Measurements from ENCODE around the gene SLC5A9. TPM values are rescaled to one million over a fixed set of nuclear protein-coding genes. Genes with fewer than 3 reads are reported as not detected.
"Not testable (repeated sequence)": the region's sequence is repeated elsewhere in the genome, so short reads cannot be mapped to it uniquely, and the experiment has no call there.

SLC5A9 gene
- total RNA-seq, 1 donor from 2014 or later = 13.3 TPM

DNA sequence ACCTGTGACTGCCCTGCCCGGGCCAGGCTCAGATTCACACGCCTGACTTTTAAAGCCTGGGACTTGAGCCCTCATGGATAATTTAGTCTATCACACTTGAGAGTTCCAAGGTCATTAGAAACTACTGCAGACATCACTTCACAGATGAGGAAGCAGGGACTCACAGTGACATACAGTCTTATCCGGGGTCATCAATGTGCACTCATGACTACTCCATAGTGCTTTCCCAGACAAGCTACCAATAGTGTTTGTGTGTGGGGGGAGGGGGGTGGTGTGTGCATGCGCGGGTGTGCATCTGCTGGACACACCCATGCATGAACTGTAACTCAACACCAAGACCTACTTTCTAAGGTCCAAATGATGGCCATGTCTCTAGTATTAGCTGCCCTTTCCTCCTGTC lies 16.1 kb upstream of the SLC5A9 start:
- H3K4me3 ChIP-seq = no peak overlapping the region
- intact Hi-C loops (cut with DNase I) = no loop called here
- no peaks in the 10 kb centered on the region for H3K27me3 ChIP-seq
- H3K36me3 ChIP-seq = no peaks in the 10 kb centered on the region
- H3K4me1 ChIP-seq = peaks cover 0 to 7% of the 10 kb centered on the region in 2 donors
- DNase-seq (ENCODE audit: low spot score in 2 of 2) = no peak
- no peaks in the 10 kb centered on the region for H3K9me3 ChIP-seq
- TF ChIP-seq, protein P1, sequence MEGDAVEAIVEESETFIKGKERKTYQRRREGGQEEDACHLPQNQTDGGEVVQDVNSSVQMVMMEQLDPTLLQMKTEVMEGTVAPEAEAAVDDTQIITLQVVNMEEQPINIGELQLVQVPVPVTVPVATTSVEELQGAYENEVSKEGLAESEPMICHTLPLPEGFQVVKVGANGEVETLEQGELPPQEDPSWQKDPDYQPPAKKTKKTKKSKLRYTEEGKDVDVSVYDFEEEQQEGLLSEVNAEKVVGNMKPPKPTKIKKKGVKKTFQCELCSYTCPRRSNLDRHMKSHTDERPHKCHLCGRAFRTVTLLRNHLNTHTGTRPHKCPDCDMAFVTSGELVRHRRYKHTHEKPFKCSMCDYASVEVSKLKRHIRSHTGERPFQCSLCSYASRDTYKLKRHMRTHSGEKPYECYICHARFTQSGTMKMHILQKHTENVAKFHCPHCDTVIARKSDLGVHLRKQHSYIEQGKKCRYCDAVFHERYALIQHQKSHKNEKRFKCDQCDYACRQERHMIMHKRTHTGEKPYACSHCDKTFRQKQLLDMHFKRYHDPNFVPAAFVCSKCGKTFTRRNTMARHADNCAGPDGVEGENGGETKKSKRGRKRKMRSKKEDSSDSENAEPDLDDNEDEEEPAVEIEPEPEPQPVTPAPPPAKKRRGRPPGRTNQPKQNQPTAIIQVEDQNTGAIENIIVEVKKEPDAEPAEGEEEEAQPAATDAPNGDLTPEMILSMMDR (IDR thresholded peaks at IDR 0.05) = no peak
- no peak overlapping the region for H3K27ac ChIP-seq

DNA sequence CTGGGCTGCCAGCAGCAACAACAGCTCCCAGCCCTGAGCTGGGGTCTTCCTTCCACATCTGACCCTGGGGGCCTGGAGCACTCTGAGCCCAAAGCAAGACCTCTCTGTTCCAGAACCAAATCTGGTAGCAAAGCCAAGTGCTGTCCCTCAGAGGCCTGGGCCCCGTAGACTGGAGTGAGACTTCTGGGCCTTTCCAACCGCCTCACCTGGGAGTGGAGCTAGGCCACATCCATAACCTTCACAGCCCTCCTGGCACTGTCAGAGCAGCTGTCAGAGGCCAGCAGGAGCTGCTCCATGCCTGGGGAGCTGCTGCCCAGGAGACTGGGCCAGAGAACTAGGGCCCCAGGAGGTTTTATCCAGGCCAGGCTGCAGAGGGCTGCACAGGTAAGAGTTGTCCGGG lies 15.4 kb upstream of the SLC5A9 start:
- Histone ChIP-seq H3K4me1 (peaks cover 0 to 7% of the 10 kb centered on the region in 2 donors), H3K9me3 (no peaks in the 10 kb centered on the region), H3K36me3 (no peaks in the 10 kb centered on the region), H3K27me3 (no peaks in the 10 kb centered on the region), H3K27ac (no peak overlapping the region), H3K4me3 (no peak overlapping the region)
- DNase-seq (ENCODE audit: low spot score in 2 of 2) = no peak
- TF ChIP-seq, protein P1 (IDR thresholded peaks at IDR 0.05) = no peak
- intact Hi-C loops (cut with DNase I) = no loop called here

DNA sequence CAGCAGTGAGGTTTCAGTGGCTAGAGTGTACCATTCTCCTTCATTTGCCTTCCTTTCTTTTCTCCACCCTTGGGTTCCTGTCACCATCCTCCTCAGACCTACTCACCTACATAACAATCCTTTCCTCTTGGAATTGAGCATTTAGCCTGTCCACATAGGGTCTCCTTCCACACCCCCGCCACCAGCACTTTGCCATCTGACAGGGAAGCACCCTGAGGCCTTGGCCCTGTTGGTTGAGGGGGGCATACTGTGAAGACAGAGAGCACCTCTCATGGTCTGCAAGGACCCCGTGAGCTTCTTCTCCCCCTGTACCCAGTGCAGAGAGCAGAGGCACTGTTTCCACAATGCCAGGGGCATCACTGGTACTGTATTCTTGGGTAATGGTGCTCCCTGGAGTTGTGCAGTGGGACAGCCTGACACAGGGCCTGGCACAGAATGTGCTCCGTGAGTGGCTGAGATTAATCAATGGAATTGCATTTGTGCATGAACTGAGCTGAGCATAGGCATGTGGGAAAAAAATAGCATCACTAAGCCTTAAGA lies 14.9 kb upstream of the SLC5A9 start:
- intact Hi-C loops (cut with DNase I) = no loop called here

DNA sequence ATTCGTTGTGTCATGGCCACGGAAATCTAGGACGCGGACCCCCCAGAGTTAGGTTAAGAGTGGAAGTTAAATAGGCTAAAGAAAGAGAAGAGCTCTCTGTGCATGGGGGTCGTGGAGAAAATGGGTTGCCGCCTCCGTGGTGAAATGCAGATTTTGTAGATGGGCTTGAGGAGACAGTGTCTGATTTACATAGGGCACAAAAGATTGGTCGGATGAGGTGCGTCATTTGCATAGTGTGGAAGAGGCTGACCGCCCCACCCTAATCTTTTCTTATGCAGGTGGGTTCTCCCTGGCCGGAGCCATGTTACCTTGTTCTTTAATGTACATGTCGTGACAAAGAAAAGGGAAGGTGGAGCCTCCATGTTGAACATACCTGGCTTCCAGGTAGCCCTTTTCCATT lies 14.3 kb upstream of the SLC5A9 start:
- Histone ChIP-seq H3K4me3 (no peak overlapping the region), H3K36me3 (no peaks in the 10 kb centered on the region), H3K27ac (no peak overlapping the region), H3K4me1 (no peaks in the 10 kb centered on the region), H3K27me3 (no peaks in the 10 kb centered on the region), H3K9me3 (no peaks in the 10 kb centered on the region)
- no peak for DNase-seq (ENCODE audit: low spot score in 2 of 2)
- TF ChIP-seq, protein P1 (IDR thresholded peaks at IDR 0.05) = no peak
- intact Hi-C loops (cut with DNase I) = no loop called here

More for the DNA sequence above, 14.9 kb upstream of the SLC5A9 start:
- H3K27me3 ChIP-seq = no peaks in the 10 kb centered on the region
- TF ChIP-seq, protein P1 (IDR thresholded peaks at IDR 0.05) = no peak
- DNase-seq (ENCODE audit: low spot score in 2 of 2) = no peak
- no peaks in the 10 kb centered on the region for H3K9me3 ChIP-seq
- H3K4me1 ChIP-seq = peaks cover 0 to 3% of the 10 kb centered on the region in 2 donors
- no peaks in the 10 kb centered on the region for H3K36me3 ChIP-seq
- no peak overlapping the region for H3K27ac ChIP-seq
- no peak overlapping the region for H3K4me3 ChIP-seq

DNA sequence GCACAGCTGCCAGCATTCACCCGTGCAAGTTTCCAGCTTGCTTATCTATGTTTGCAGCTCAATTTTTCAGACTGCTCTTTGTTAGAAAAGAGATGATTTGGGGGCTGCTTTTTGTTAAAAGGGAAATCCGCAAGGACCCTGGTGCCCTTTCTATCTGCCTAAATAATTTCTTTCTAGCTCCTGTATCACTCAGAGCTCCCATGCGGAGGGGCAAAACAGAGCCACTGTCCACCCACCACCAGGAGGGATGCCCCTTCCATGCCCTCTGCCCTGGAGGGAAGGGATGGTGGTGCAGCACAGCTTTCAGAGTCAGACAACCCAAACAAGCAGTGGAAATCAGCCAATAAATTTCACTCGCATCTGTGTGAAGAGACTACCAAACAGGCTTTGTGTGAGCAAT lies 13.9 kb upstream of the SLC5A9 start:
- Histone ChIP-seq H3K4me1 (no peaks in the 10 kb centered on the region), H3K27me3 (no peaks in the 10 kb centered on the region), H3K9me3 (no peaks in the 10 kb centered on the region), H3K36me3 (no peaks in the 10 kb centered on the region), H3K27ac (no peak overlapping the region), H3K4me3 (no peak overlapping the region)
- intact Hi-C loops (cut with DNase I) = no loop called here
- TF ChIP-seq, protein P1 (IDR thresholded peaks at IDR 0.05) = no peak
- DNase-seq (ENCODE audit: low spot score in 2 of 2) = no peak

DNA sequence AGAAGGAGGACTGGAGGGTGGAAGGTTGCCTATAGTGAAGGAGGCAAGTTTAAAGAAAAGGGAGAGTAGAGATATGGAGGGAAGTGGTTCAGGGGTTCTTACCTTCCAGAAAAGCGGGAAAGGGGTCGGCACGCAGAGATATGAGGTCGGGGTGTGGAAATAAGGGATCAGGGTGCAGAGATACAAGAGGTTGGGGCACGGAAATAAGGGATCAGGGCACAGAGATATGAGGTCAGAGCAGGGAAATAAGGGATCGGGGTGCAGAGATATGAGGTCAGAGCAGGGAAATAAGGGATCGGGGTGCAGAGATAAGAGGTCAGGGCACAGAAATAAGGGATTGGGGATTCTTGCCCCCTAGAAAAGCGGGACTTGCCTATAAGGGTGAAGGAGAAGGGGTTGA lies 9.1 kb upstream of the SLC5A9 start:
- DNase-seq (ENCODE audit: low spot score in 2 of 2); intact Hi-C loops (cut with DNase I); H3K9me3 ChIP-seq; H3K4me1 ChIP-seq; H3K36me3 ChIP-seq; H3K4me3 ChIP-seq; H3K27me3 ChIP-seq; H3K27ac ChIP-seq: not testable (repeated sequence)

DNA sequence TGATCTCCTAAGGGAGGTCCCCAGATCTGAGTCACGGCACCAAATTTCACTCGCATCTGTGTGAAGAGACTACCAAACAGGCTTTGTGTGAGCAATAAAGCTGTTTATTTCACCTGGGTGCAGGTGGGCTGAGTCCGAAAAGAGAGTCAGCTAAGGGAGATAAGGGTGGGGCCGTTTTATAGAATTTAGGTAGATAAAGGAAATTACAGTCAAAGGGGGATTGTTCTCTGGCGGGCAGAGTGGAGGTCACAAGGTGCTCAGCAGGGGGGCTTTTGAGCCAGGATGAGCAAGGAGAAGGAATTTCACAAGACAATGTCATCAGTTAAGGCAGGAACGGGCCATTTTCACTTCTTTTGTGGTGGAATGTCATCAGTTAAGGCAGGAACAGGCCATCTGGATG lies 8.2 kb upstream of the SLC5A9 start:
- DNase-seq (ENCODE audit: low spot score in 2 of 2); H3K4me1 ChIP-seq; intact Hi-C loops (cut with DNase I); H3K27me3 ChIP-seq; H3K36me3 ChIP-seq; H3K4me3 ChIP-seq; H3K9me3 ChIP-seq: not testable (repeated sequence)
- H3K27ac ChIP-seq = peak overlapping the region; percentile 32 to 67

All from ascending aorta (tissue), 2 donors.